Colonic mucosa (tissue), 4 donors: ENCODE results near the gene SLC25A45. TPM values are rescaled to one million over a fixed set of nuclear protein-coding genes. Genes with fewer than 3 reads are reported as not detected.

Experiments used
- DNase-seq: peaks from one replicate; pipeline ENCODE4 v3.0.0-alpha.2; 2020
- H3K27ac ChIP-seq: fragments of 200-600 bp; one replicate; pipeline ENCODE4 v1.8.0; 2021
- H3K27me3 ChIP-seq: fragments of 200-600 bp; one replicate; pipeline ENCODE4 v1.8.0; 2021
- H3K36me3 ChIP-seq: fragments of 200-600 bp; one replicate; pipeline ENCODE4 v1.8.0; 2021
- H3K4me1 ChIP-seq: fragments of 200-600 bp; one replicate; pipeline ENCODE4 v1.8.0; 2021; ENCODE audit warnings: mild to moderate bottlenecking
- H3K4me3 ChIP-seq: fragments of 200-600 bp; one replicate; pipeline ENCODE4 v1.8.0; 2021
- H3K9ac ChIP-seq, 2 donors: one replicate each; pipeline ENCODE4 v1.7.0; 2013; ENCODE audit warnings: control low read depth in 2 of 2, low read depth in 2 of 2, low read length in 2 of 2
- H3K9me3 ChIP-seq: fragments of 200-600 bp; one replicate; pipeline ENCODE4 v1.8.0; 2021
- intact Hi-C: fragments of 100-400 bp; cut with DNase I; formaldehyde crosslinking; loops from one replicate; pipeline ENCODE4 v1.14.1; 2022
- total RNA-seq, 2 donors: library from RNA; stranded (reverse); fragmentation: NEBNext Ultra II Directional in 1 of 2; extraction: Animal tissue kit (Norgen Biotek cat#: 25700) in 1 of 2; gene quantifications; one replicate each; pipeline ENCODE4 v1.2.1, GENCODE V29; 2021
- TF ChIP-seq, protein P1 (sequence below): fragments of 200-600 bp; IDR thresholded peaks from one replicate; pipeline ENCODE4 v1.8.0; 2022; ENCODE audit warnings: antibody characterized with exemption, mild to moderate bottlenecking
- donor health status: healthy.
- donor health status: DM: no; HTN: no; CAD: no.
- donor health status: DM: no; HTN: no; CAD: no.

Gene SLC25A45
- total RNA-seq, 2 donors from 2014 or later, result 4.4 to 6.9 TPM

DNA sequence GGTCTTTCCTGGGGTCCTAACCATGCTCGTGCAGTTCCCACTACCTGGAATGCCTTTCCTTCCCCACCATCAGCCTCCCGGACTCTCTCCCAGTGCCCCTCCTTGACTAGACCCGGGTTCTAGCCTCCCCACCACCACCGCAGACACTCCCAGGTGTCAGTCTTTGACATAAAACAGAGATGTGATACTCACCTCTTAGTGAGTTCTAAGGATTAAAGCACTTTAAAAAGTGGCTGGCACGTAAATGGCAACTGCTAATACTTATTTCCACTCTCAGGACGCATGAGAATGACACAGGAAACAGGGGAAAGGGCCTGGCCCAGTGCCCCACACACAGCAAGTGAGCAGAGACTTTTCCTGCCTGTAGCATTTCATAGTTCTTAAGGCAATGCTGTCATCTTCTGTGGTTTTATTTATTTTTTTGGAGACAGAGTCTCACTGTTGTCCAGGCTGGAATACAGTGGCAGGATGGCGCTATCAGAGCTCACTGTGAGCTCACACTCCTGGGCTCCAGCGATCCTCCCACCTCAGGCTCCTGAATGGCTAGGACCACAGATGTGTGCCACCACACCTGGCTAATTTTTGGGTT, 1.9 kb upstream of the SLC25A45 start:
- TF ChIP-seq, protein P1, sequence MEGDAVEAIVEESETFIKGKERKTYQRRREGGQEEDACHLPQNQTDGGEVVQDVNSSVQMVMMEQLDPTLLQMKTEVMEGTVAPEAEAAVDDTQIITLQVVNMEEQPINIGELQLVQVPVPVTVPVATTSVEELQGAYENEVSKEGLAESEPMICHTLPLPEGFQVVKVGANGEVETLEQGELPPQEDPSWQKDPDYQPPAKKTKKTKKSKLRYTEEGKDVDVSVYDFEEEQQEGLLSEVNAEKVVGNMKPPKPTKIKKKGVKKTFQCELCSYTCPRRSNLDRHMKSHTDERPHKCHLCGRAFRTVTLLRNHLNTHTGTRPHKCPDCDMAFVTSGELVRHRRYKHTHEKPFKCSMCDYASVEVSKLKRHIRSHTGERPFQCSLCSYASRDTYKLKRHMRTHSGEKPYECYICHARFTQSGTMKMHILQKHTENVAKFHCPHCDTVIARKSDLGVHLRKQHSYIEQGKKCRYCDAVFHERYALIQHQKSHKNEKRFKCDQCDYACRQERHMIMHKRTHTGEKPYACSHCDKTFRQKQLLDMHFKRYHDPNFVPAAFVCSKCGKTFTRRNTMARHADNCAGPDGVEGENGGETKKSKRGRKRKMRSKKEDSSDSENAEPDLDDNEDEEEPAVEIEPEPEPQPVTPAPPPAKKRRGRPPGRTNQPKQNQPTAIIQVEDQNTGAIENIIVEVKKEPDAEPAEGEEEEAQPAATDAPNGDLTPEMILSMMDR, result no peak
- Histone ChIP-seq H3K27me3 (no peaks in the 10 kb centered on the region), H3K27ac (peak overlapping the region; percentile 98), H3K36me3 (no peaks in the 10 kb centered on the region), H3K4me3 (no peak overlapping the region), H3K9me3 (no peaks in the 10 kb centered on the region), H3K9ac (peak overlapping the region; percentile 31 to 32), H3K4me1 (peaks cover 17% of the 10 kb centered on the region)
- intact Hi-C loops, result loop anchor here (5.0 kb wide), 1 partner anchor 33 kb away; no protein-coding TSS in a partner anchor
- DNase-seq, result no peak

DNA sequence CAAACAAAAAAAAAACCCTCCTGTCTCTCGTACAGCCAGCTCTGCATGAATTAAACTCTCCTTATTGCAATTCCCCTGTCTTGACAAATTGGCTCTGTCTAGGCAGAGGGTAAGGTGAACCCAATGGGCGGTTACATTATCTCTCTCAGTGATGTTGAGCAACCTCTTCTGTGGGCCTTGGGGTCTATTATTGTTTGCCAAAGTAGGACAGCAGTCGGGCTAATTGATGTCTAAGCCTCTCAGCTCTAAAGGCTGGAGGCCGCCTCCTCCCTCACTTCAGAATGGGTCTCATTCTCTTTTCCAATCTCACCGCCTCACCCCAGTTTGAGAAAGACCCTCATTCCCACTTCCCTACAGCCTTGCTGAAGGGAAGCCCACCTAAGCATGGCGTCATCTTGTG, 1.3 kb upstream of the SLC25A45 start:
- Histone ChIP-seq H3K4me3 (no peak overlapping the region), H3K27ac (peak overlapping the region; percentile 98), H3K27me3 (no peaks in the 10 kb centered on the region), H3K9ac (peak overlapping the region in 1 of 2 donors; percentile 31), H3K36me3 (no peaks in the 10 kb centered on the region), H3K4me1 (peaks cover 13% of the 10 kb centered on the region), H3K9me3 (no peaks in the 10 kb centered on the region)
- DNase-seq, result no peak
- intact Hi-C loops, result loop anchor here (5.0 kb wide), 1 partner anchor 34 kb away; no protein-coding TSS in a partner anchor
- TF ChIP-seq, protein P1, result no peak

DNA sequence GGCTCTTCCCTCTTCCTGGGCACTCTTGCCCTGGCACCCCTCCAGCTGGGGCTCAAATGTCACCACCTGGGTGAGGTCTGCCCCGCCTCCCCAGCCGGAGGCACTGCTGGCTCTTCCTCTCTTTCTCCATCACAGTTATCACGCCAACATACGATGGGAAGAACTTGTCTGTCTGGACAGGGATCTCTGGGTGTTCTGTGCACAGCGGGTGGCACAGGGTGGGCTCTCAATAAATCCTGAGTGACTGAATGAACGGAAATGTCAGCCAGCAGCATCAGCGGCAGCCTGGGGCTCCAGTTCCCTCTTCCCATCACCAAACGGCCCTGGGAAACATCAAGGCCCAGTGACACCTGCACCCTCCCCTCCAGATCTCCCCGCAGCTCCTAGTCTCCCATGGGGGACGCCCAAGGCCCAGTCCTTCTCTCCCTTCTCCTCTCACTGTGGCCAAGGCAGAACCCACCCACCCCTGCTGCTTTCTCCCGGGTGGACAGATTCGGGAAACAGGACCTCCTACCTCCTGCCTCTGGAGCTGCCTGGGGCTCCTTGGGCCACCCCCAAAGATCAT, 440 bp upstream of the SLC25A45 start:
- peak overlapping the region; percentile 90 to 95 for H3K9ac ChIP-seq
- peak; percentile 93 for DNase-seq
- H3K27me3 ChIP-seq, result no peaks in the 10 kb centered on the region

DNA sequence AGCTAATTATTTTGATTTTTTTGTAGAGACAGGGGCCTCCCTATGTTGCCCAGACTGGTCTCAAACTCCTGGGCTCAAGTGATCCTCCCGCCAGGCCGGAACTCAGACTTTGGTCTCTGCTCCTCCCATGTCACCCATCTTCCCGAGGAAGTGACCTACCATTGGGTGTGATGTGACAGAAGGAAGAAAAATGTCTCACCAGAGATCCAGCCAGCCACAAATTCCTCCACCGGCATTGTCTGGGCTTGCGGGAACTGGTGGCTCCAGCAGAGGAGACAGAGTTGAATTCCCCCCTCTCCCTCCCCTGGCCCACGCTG, 772 bp downstream of the SLC25A45 start:
- DNase-seq, result no peak
- TF ChIP-seq, protein P1, result no peak
- Histone ChIP-seq H3K36me3 (no peaks in the 10 kb centered on the region), H3K9ac (peak overlapping the region; percentile 90 to 95), H3K9me3 (no peaks in the 10 kb centered on the region), H3K4me3 (peak overlapping the region; percentile 29), H3K27ac (peak overlapping the region; percentile 98), H3K27me3 (no peaks in the 10 kb centered on the region), H3K4me1 (peaks cover 9% of the 10 kb centered on the region)
- intact Hi-C loops, result loop anchor here (5.0 kb wide), 1 partner anchor 36 kb away; no protein-coding TSS in a partner anchor

More for the DNA sequence above, 440 bp upstream of the SLC25A45 start:
- TF ChIP-seq, protein P1, result no peak
- peak overlapping the region; percentile 98 for H3K27ac ChIP-seq
- peaks cover 9% of the 10 kb centered on the region for H3K4me1 ChIP-seq
- no peaks in the 10 kb centered on the region for H3K36me3 ChIP-seq
- intact Hi-C loops, result loop anchor here (5.0 kb wide), 1 partner anchor 34 kb away; no protein-coding TSS in a partner anchor
- H3K4me3 ChIP-seq, result no peak overlapping the region
- no peaks in the 10 kb centered on the region for H3K9me3 ChIP-seq

DNA sequence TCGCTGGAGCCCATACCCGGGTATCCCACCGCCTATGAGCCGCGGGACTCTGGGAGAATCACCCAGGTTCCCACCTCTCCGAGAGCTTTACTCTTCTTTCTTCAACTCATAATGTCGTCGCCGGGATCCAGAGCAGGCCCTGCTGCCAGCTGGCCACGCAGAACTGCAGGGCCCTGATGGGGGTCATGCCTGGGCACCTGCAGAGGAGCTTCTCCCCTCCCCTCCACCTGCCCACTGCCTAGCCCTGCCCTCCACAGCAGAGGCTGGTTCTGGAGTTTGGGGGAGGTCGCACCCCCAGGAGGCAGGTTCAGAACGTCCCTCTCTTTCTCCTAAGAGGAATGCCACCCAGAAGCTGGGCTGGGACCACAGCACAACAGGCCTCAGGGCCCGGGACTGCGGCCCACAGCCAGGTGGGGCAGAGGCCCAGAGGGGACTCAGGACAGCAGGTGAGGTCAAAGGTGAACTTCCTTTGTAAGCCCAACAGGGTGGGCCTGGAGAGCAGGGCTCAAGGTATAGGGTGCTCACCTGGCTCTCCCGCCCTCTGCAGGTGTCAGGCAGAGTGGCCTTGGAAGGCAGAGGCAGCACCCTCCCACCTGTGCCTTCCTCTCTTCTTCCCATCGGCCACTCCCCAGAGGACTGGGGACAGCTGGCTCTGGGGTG, 1.9 kb downstream of the SLC25A45 start:
- peak; percentile 63 for DNase-seq

More for the DNA sequence above, 1.9 kb downstream of the SLC25A45 start:
- H3K9me3 ChIP-seq, result no peaks in the 10 kb centered on the region
- no peaks in the 10 kb centered on the region for H3K36me3 ChIP-seq
- H3K4me1 ChIP-seq, result peaks cover 5% of the 10 kb centered on the region
- intact Hi-C loops, result loop anchor here (5.0 kb wide), 1 partner anchor 37 kb away; no protein-coding TSS in a partner anchor
- TF ChIP-seq, protein P1, result peak; percentile 22
- H3K4me3 ChIP-seq, result no peak overlapping the region
- H3K9ac ChIP-seq, result peak overlapping the region in 1 of 2 donors; percentile 66
- H3K27ac ChIP-seq, result peak overlapping the region; percentile 98
- H3K27me3 ChIP-seq, result no peaks in the 10 kb centered on the region
